ENCODE measurements around the gene CACNA1C.

Gene CACNA1C

GRCh38 chr12:2498964-2499500 lies 446.2 kb downstream of the CACNA1C start:
- no peak for DNase-seq

GRCh38 chr12:2501464-2502191 lies 448.8 kb downstream of the CACNA1C start:
- no peak for DNase-seq

GRCh38 chr12:2503036-2503435 lies 450.2 kb downstream of the CACNA1C start:
- no peak for DNase-seq

GRCh38 chr12:2503762-2504161 lies 451.0 kb downstream of the CACNA1C start:
- no peak for DNase-seq

GRCh38 chr12:2504577-2504976 lies 451.8 kb downstream of the CACNA1C start:
- DNase-seq, result no peak

GRCh38 chr12:2507814-2508213 lies 455.0 kb downstream of the CACNA1C start:
- no peak for DNase-seq

- no peak for DNase-seq
These were observed 456.4 kb downstream of the CACNA1C start for GRCh38 chr12:2509137-2509536.

- no peak for DNase-seq
These were observed 457.3 kb downstream of the CACNA1C start for GRCh38 chr12:2510045-2510444.

- no peak for DNase-seq
These were observed 460.6 kb downstream of the CACNA1C start for GRCh38 chr12:2513141-2514037.

- DNase-seq, result no peak
These were observed 461.2 kb downstream of the CACNA1C start for GRCh38 chr12:2514038-2514340.

- DNase-seq, result no peak
These were observed 468.0 kb downstream of the CACNA1C start for GRCh38 chr12:2520722-2521246.

GRCh38 chr12:2523317-2523716 lies 470.5 kb downstream of the CACNA1C start:
- no peak for DNase-seq

- DNase-seq, result no peak
These were observed 471.1 kb downstream of the CACNA1C start for GRCh38 chr12:2523844-2524243.

- no peak for DNase-seq
These were observed 473.6 kb downstream of the CACNA1C start for GRCh38 chr12:2526371-2526770.

GRCh38 chr12:2528001-2528400 lies 475.2 kb downstream of the CACNA1C start:
- DNase-seq, result no peak

- no peak for DNase-seq
These were observed 477.0 kb downstream of the CACNA1C start for GRCh38 chr12:2529807-2530206.

- no peak for DNase-seq
These were observed 478.6 kb downstream of the CACNA1C start for GRCh38 chr12:2531371-2531770.

GRCh38 chr12:2533036-2533435 lies 480.2 kb downstream of the CACNA1C start:
- DNase-seq, result no peak

GRCh38 chr12:2535583-2536204 lies 482.9 kb downstream of the CACNA1C start:
- DNase-seq, result no peak

- no peak for DNase-seq
These were observed 483.9 kb downstream of the CACNA1C start for GRCh38 chr12:2536724-2537123.

- no peak for DNase-seq
These were observed 485.2 kb downstream of the CACNA1C start for GRCh38 chr12:2537868-2538541.

GRCh38 chr12:2539938-2540337 lies 487.2 kb downstream of the CACNA1C start:
- DNase-seq, result no peak

- no peak for DNase-seq
These were observed 487.8 kb downstream of the CACNA1C start for GRCh38 chr12:2540535-2540941.

All from stimulated activated CD4-positive, alpha-beta T cell treated with anti-CD3 and anti-CD28 coated beads, Interleukin-4, amount 100 ng/mL, for 4 hours (primary cell).